SU-DHL-6 (cell line): ENCODE data around the gene CHST9.

Experiments used
- H2AFZ ChIP-seq: fragments of 200-600 bp; sonication (generic); 2 replicates; pipeline ENCODE4 v1.6.1; 2014; ENCODE audit warnings: low read depth, mild to moderate bottlenecking, moderate library complexity, mixed read lengths, antibody characterized with exemption, low read length; ENCODE audit not compliant: severe bottlenecking
- H3F3A ChIP-seq: fragments of 200-600 bp; shearing (Covaris generic); 2 replicates; pipeline ENCODE4 v1.6.0; 2016; ENCODE audit warnings: antibody characterized with exemption, mild to moderate bottlenecking; ENCODE audit not compliant: insufficient read depth
- H3K27ac ChIP-seq: fragments of 200-600 bp; sonication (generic); 2 replicates; pipeline ENCODE4 v1.5.1; 2016; ENCODE audit warnings: low read depth, mild to moderate bottlenecking, low read length, moderate library complexity, mixed read lengths
- H3K27me3 ChIP-seq: fragments of 200-600 bp; sonication (generic), shearing (Covaris generic); 2 replicates; pipeline ENCODE4 v1.6.0; 2014; ENCODE audit warnings: mild to moderate bottlenecking, low read length
- H3K36me3 ChIP-seq: fragments of 200-600 bp; sonication (generic); 2 replicates; pipeline ENCODE4 v1.6.1; 2014; ENCODE audit warnings: mild to moderate bottlenecking, low read length, mixed read lengths
- H3K4me2 ChIP-seq: fragments of 300-600, 200-600 bp; shearing (Covaris generic), sonication (generic); 2 replicates; pipeline ENCODE4 v1.6.0; 2014; ENCODE audit warnings: low read length, low read depth, mild to moderate bottlenecking; ENCODE audit not compliant: poor library complexity, severe bottlenecking
- H3K4me3 ChIP-seq: fragments of 200-600 bp; sonication (generic); 2 replicates; pipeline ENCODE4 v1.5.1; 2014; ENCODE audit warnings: antibody characterized with exemption, low read length, mild to moderate bottlenecking, mixed read lengths; ENCODE audit not compliant: insufficient read depth, poor library complexity, severe bottlenecking
- H3K79me2 ChIP-seq: fragments of 200-600 bp; sonication (generic); 2 replicates; pipeline ENCODE4 v1.6.1; 2014; ENCODE audit warnings: mild to moderate bottlenecking, low read length, moderate library complexity; ENCODE audit not compliant: insufficient read depth
- H3K9ac ChIP-seq: fragments of 200-600 bp; sonication (generic); 2 replicates; pipeline ENCODE4 v1.7.0; 2014; ENCODE audit warnings: mild to moderate bottlenecking, low read length
- H3K9me2 ChIP-seq: fragments of 200-600 bp; sonication (generic); replicated peaks from 2 replicates; pipeline ENCODE4 v1.6.1; 2014; ENCODE audit warnings: low read length; ENCODE audit not compliant: insufficient read depth
- H3K9me3 ChIP-seq: fragments of 200-600 bp; sonication (generic); 2 replicates; pipeline ENCODE4 v1.6.1; 2014; ENCODE audit warnings: low read length, mixed read lengths; ENCODE audit not compliant: insufficient read depth
- H4K20me1 ChIP-seq: fragments of 200-600 bp; sonication (generic); 2 replicates; pipeline ENCODE4 v1.6.1; 2014; ENCODE audit warnings: low read depth, mild to moderate bottlenecking, antibody characterized with exemption, low read length, moderate library complexity, mixed read lengths
- CTCF ChIP-seq: fragments of 200-600 bp; sonication (generic); IDR thresholded peaks from one replicate; pipeline ENCODE4 v1.5.1; 2017; ENCODE audit warnings: antibody characterized with exemption, mild to moderate bottlenecking, low read length, moderate library complexity; ENCODE audit not compliant: insufficient read depth, poor library complexity, severe bottlenecking
- EZH2phosphoT487 ChIP-seq: fragments of 200-600 bp; sonication (generic), shearing (Covaris generic); conservative IDR thresholded peaks from 2 replicates; pipeline ENCODE4 v1.6.1; 2018; ENCODE audit warnings: mild to moderate bottlenecking, antibody characterized with exemption, low read length, moderate library complexity, mixed read lengths

Gene CHST9

DNA sequence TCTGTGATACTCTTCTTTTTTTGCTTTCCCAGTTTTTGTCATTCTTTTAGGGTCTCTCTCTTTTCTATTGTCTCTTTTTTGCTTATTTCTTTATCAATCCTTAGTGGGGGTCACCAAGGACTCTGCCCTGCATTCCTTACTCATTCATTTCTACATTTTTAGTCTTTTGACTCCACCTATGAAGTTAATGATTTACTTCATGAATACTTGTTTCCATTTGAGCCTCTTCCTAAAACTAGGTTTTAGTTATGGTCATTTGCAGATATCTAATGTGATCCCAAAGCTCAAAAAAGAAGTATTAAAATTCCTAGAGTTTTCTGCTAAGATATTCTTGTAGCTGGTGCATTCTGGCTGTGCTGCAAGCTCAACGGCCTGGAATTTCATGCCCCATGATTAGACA is 170.3 kb downstream of the CHST9 start:
- no peak overlapping the region for H3K9ac ChIP-seq
- no peak overlapping the region for H3K4me2 ChIP-seq
- TF ChIP-seq EZH2phosphoT487 (no peak), CTCF (no peak)
- H2AFZ ChIP-seq = no peak overlapping the region
- H3K27ac ChIP-seq = no peak overlapping the region
- no peaks in the 10 kb centered on the region for H3K9me2 ChIP-seq
- no peaks in the 10 kb centered on the region for H3K36me3 ChIP-seq
- no peaks in the 10 kb centered on the region for H4K20me1 ChIP-seq
- H3F3A ChIP-seq = no peaks in the 10 kb centered on the region; the same call in 1 of the 2 replicates
- H3K9me3 ChIP-seq = no peaks in the 10 kb centered on the region
- no peaks in the 10 kb centered on the region for H3K79me2 ChIP-seq
- no peaks in the 10 kb centered on the region for H3K27me3 ChIP-seq
- H3K4me3 ChIP-seq = no peak overlapping the region

- Histone ChIP-seq H3K27me3 (no peaks in the 10 kb centered on the region), H3K4me3 (no peak overlapping the region), H3K4me2 (no peak overlapping the region), H3K9ac (no peak overlapping the region), H3K9me3 (no peaks in the 10 kb centered on the region), H3K9me2 (no peaks in the 10 kb centered on the region), H3K36me3 (no peaks in the 10 kb centered on the region), H3F3A (no peaks in the 10 kb centered on the region; the same call in 1 of the 2 replicates), H3K79me2 (no peaks in the 10 kb centered on the region), H3K27ac (no peak overlapping the region), H2AFZ (no peak overlapping the region), H4K20me1 (no peaks in the 10 kb centered on the region)
- TF ChIP-seq EZH2phosphoT487 (no peak), CTCF (no peak)
These were observed 174.3 kb downstream of the CHST9 start for GRCh38 chr18:27010784-27011183.

- Histone ChIP-seq H3K9me3 (no peaks in the 10 kb centered on the region), H3K36me3 (no peaks in the 10 kb centered on the region), H3K79me2 (no peaks in the 10 kb centered on the region), H3K9me2 (no peaks in the 10 kb centered on the region), H3K4me2 (no peak overlapping the region), H3K9ac (no peak overlapping the region), H3F3A (no peaks in the 10 kb centered on the region; the same call in 1 of the 2 replicates), H4K20me1 (no peaks in the 10 kb centered on the region), H2AFZ (no peak overlapping the region), H3K27ac (no peak overlapping the region), H3K4me3 (no peak overlapping the region), H3K27me3 (no peaks in the 10 kb centered on the region)
- no peak for TF ChIP-seq CTCF
- no peak for TF ChIP-seq EZH2phosphoT487
These were observed 175.8 kb downstream of the CHST9 start for GRCh38 chr18:27009293-27009692.
